Measurements from ENCODE around the gene DAB1.

Gene DAB1

DNA sequence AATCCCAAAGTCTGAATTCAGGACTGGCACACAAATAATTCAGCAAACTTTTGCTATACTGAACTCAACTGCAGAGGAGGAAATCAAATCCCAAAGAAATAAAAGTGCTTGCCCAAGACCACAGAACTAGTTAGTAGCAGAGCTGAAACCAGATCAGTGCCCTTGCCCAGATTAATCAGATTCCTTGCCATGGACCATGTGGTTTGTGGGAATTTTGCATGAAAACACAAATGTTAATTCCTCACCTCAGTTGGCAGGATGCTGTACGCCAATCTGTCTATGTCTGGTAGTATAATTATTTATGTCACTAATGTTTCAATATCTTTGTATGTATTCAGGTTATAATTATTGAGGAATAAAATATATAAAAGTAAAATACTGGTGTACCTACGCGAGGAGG is 173.8 kb downstream of the DAB1 start:
- ChIA-PET POLR2A (no interaction called here), CTCF (no interaction called here)

DNA sequence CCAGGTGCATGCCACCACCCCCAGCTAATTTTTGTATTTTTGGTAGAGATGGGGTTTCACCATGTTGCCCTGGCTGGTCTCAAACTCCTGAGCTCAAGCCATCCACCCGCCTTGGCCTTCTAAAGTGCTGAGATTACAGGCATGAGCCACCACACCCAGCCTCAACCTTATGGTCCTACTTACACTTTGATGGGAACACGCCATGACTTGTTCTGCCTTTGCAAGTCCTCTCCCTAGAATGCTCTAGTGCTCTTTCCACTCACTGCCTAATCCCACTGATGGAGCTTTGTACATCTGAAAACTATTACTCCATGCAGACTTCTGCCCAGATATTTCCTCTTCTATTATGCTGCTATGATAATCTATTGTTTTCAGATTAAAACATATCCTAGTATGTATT is 174.3 kb downstream of the DAB1 start:
- no peak for DNase-seq (ENCODE audit: extremely low spot score)
- TF ChIP-seq SP1 (IDR thresholded peaks at IDR 0.05) (no peak), LEF1 (IDR thresholded peaks at IDR 0.05; ENCODE audit: borderline replicate concordance) (no peak), FOXM1 (IDR thresholded peaks at IDR 0.05; ENCODE audit: borderline replicate concordance) (no peak), ARNT (IDR thresholded peaks at IDR 0.05) (no peak), SUZ12 (IDR thresholded peaks at IDR 0.05) (no peak), TARDBP (IDR thresholded peaks at IDR 0.05) (no peak)
- TF ChIP-seq, protein P1, sequence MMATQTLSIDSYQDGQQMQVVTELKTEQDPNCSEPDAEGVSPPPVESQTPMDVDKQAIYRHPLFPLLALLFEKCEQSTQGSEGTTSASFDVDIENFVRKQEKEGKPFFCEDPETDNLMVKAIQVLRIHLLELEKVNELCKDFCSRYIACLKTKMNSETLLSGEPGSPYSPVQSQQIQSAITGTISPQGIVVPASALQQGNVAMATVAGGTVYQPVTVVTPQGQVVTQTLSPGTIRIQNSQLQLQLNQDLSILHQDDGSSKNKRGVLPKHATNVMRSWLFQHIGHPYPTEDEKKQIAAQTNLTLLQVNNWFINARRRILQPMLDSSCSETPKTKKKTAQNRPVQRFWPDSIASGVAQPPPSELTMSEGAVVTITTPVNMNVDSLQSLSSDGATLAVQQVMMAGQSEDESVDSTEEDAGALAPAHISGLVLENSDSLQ (IDR thresholded peaks at IDR 0.05), result no peak
- ChIA-PET POLR2A (no interaction called here), CTCF (no interaction called here)

More for the DNA sequence above, 173.8 kb downstream of the DAB1 start:
- DNase-seq (ENCODE audit: extremely low spot score), result no peak
- TF ChIP-seq ELF4 (IDR thresholded peaks at IDR 0.05) (no peak), SUZ12 (IDR thresholded peaks at IDR 0.05) (no peak), FOXA1 (IDR thresholded peaks at IDR 0.05) (no peak), SP1 (IDR thresholded peaks at IDR 0.05) (no peak)

DNA sequence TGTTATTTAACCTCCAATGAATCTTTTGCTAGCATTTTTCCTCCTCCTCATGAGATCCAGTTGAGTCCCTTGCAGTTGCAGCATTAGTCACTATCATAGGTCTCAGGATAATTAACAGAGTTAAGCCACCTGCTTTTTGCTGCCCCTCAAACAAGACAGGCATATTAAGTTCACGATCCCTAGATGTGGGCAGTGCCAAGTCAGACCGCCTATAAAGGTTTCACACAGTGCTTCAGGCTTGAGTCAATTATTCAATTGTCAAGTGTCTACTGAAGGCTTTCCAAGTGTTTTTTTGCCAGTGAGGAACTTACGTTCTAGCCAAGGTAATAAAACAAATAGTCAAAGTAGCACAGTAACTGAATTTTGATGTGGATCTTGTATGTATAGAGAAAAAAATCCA is 175.0 kb downstream of the DAB1 start:
- no peak for DNase-seq (ENCODE audit: extremely low spot score)
- TF ChIP-seq HDGF (IDR thresholded peaks at IDR 0.05; ENCODE audit: borderline replicate concordance) (no peak), FOXM1 (IDR thresholded peaks at IDR 0.05; ENCODE audit: borderline replicate concordance) (no peak), SP1 (IDR thresholded peaks at IDR 0.05) (no peak), ZNF384 (IDR thresholded peaks at IDR 0.05) (no peak), FOXA1 (IDR thresholded peaks at IDR 0.05) (no peak), FOXK2 (IDR thresholded peaks at IDR 0.05) (no peak), TARDBP (IDR thresholded peaks at IDR 0.05) (no peak), L3MBTL2 (conservative IDR thresholded peaks at IDR 0.05) (no peak), ELF4 (IDR thresholded peaks at IDR 0.05) (no peak), LEF1 (IDR thresholded peaks at IDR 0.05; ENCODE audit: borderline replicate concordance) (no peak), ARNT (IDR thresholded peaks at IDR 0.05) (no peak), NFRKB (IDR thresholded peaks at IDR 0.05) (no peak)
- TF ChIP-seq, protein P1 (IDR thresholded peaks at IDR 0.05), result no peak
- ChIA-PET CTCF (no interaction called here), POLR2A (no interaction called here)

DNA sequence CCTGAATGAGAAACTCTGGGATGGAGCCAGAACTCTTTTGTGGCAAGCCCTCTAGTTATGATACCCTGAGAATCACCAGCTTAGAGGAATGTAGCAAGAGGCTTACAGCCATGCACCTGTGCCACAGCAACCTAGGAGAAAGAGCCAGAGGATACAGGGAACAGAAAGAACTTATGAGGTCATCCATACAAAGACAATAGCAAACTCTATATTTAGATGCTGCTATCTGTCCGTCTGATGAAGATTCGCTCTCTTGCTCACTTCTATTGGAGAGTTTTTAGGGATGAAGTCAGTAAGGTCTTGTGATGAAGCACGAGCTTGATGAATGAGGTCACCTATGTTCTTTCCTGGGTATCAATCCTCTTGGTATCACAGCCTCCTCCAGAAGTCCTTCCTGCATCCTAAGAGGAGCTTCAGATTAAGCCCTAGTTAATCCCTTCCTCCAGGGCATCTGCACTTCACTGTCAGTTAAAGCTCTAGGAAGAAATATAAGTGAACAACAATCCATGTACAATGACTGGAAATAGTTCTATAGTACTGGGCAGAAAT is 185.6 kb downstream of the DAB1 start:
- ChIA-PET POLR2A (no interaction called here), CTCF (no interaction called here)
- no peak for DNase-seq (ENCODE audit: extremely low spot score)
- TF ChIP-seq FOXM1 (IDR thresholded peaks at IDR 0.05; ENCODE audit: borderline replicate concordance), result no peak
- TF ChIP-seq LEF1 (IDR thresholded peaks at IDR 0.05; ENCODE audit: borderline replicate concordance), result no peak

DNA sequence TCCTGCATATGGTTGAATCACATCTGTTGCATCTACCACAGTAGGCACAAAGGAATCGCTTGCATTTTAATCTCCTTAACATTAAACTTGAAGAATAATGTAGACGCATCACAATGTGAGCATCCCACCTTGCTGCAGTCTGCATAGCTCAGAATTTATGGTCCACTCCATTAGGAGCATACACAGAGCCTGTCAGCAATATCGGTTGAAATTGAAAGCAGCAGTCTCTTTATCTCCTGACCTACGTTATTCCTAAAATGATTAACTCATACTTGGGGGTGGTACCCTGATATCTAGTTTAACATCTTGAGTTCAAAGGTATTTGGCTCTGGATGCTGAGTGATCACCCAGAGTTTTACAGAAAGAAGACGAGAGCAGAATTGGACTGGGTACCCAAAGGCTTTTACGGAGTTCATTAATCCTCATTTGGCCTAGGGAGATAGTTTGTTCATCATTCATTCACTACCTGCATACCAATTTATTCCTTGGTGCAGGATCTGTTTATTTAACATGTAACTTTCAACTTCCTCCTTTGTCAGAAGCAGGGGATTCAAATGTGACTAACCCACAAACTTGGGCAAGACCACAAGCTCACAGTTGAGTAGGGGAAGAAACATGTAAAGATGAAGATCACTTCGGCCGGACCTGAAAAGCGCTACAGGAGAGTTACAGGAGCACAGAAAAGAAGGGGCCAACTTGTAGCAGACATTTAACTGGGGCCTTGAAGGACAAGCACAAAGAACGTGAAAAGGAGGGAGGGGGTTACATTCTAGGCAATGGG is 187.9 kb downstream of the DAB1 start:
- CTCF ChIA-PET, result interaction anchor here (1.6 kb wide), 1 partner anchor 42 kb away, joined by 3 read pairs; no protein-coding TSS in a partner anchor
- TF ChIP-seq, protein P1 (IDR thresholded peaks at IDR 0.05), result no peak
- TF ChIP-seq NFRKB (IDR thresholded peaks at IDR 0.05), result no peak
- TF ChIP-seq ARNT (IDR thresholded peaks at IDR 0.05), result no peak
- TF ChIP-seq FOXM1 (IDR thresholded peaks at IDR 0.05; ENCODE audit: borderline replicate concordance), result no peak
- no peak for TF ChIP-seq L3MBTL2 (conservative IDR thresholded peaks at IDR 0.05)
- no peak for TF ChIP-seq ZNF384 (IDR thresholded peaks at IDR 0.05)
- no peak for TF ChIP-seq CTBP1 (IDR thresholded peaks at IDR 0.05; ENCODE audit: borderline replicate concordance)
- TF ChIP-seq BHLHE40 (IDR thresholded peaks at IDR 0.05; ENCODE audit: borderline replicate concordance), result no peak
- no peak for TF ChIP-seq ELF4 (IDR thresholded peaks at IDR 0.05)
- no peak for TF ChIP-seq SP1 (IDR thresholded peaks at IDR 0.05)
- no peak for TF ChIP-seq HDGF (IDR thresholded peaks at IDR 0.05; ENCODE audit: borderline replicate concordance)
- no peak for TF ChIP-seq TARDBP (IDR thresholded peaks at IDR 0.05)
- TF ChIP-seq LEF1 (IDR thresholded peaks at IDR 0.05; ENCODE audit: borderline replicate concordance), result no peak
- DNase-seq (ENCODE audit: extremely low spot score), result no peak
- POLR2A ChIA-PET, result no interaction called here

DNA sequence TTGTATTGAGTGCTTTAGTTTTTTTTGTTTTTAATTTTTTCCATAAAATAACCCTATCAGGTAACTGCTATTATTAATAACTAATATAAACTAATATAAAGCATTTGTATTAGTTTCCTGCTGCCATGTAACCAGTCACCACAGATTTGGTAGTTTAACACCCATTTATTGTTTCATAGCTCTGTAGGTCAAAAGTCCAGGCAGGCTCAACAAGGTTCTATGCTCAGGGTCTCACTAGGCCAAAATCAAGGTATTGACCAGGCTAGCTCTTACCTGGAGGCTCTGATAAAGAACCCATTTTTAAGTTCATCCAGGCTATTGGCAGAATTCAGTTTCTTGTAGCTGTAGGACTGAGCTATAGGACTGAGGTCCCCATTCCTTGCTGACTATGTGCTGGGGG is 189.4 kb downstream of the DAB1 start:
- no peak for DNase-seq (ENCODE audit: extremely low spot score)
- TF ChIP-seq FOXM1 (IDR thresholded peaks at IDR 0.05; ENCODE audit: borderline replicate concordance) (no peak), LEF1 (IDR thresholded peaks at IDR 0.05; ENCODE audit: borderline replicate concordance) (no peak), SUZ12 (IDR thresholded peaks at IDR 0.05) (no peak), SP1 (IDR thresholded peaks at IDR 0.05) (no peak), ARNT (IDR thresholded peaks at IDR 0.05) (no peak), FOXA1 (IDR thresholded peaks at IDR 0.05) (no peak), NFRKB (IDR thresholded peaks at IDR 0.05) (no peak), ELF4 (IDR thresholded peaks at IDR 0.05) (no peak), CTBP1 (IDR thresholded peaks at IDR 0.05; ENCODE audit: borderline replicate concordance) (no peak), ZNF384 (IDR thresholded peaks at IDR 0.05) (no peak), L3MBTL2 (conservative IDR thresholded peaks at IDR 0.05) (no peak)
- CTCF ChIA-PET, result no interaction called here
- POLR2A ChIA-PET, result no interaction called here
